ENCODE data around the gene COL5A1.

GRCh38 chr9:134770972-134771971, 129.7 kb downstream of the COL5A1 start:
- TF ChIP-seq POLR2AphosphoS5 (IDR thresholded peaks at IDR 0.05; ENCODE audit: borderline replicate concordance, low read depth, low read length), result no peak
- no peak for TF ChIP-seq EZH2 (IDR thresholded peaks at IDR 0.05)

Measured in SK-N-MC (cell line).